ENCODE results near the gene ACSL6.

ACSL6 gene

DNA sequence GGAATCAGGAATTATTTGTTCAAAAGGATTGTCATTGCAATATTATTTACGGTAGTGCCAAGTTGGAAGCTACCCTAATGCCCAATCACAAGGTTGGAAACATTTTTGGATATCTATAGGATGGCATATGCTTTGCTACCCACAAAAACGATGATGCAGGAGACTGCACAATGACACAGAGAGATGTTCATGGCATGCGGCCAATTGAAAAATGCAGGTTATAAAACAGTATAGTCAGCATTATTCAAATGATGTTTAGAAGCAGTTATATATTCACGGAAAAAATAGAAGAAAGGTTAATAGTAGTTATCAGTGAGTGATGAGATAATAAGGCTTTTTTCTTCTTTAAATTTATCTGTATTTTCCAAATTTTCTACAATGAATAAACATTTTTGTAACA is 5.9 kb upstream of the ACSL6 start:
- DNase-seq (ENCODE audit: low spot score): no peak

GRCh38 chr5:132016721-132017250 is 5.3 kb upstream of the ACSL6 start:
- DNase-seq (ENCODE audit: low spot score): no peak

DNA sequence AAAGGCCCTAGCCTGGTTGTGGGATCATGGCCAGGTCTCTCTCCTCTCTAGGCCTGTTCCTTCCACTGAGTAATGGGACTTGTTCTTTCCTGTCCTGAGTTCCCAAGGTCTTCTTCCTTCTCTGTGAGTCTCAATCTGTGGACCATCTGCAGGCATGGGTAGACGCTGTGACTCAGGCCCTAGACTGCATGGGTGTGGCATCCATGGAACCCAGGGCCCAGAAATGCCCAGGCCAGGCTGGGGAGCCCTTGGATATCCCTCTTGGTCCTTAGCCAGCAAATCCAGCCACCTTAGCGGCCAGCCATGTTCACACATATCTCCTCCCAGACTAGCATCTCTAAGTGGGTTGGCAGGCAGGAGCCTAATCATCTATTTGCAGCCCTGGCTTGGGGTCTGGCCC is 2.3 kb upstream of the ACSL6 start:
- DNase-seq (ENCODE audit: low spot score): no peak

GRCh38 chr5:132013006-132013689 is 1.7 kb upstream of the ACSL6 start:
- DNase-seq (ENCODE audit: low spot score): peak; percentile 52

DNA sequence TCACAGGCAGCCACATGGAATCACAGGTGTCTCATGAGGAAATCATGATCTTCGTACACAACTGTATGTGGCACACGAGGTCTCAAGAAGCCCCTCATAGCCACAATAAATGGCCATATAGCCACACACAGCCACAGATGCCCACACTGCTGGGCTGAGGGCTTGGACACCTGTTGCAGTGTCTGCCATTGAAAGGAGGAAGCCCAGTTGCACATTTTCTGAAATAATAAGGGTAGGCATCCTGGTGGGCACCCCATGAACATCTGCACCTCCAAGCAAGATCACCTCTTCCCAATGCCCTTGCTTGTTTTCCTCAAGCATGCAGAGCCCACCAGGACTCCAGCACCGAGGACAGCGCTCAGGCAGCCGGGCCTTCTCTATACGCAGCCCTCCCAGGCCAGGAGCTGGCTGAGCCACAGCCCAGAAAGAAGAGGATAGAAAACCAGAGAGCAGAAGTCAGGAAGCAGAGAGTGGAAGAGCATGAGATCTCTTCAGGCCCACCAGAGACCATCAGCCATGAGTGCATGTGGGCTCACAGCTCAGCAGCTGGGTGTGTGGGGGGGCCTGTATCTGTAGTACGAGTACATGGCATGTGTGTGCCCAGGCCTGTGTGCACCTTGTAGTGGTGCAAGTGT is 1.0 kb upstream of the ACSL6 start:
- DNase-seq (ENCODE audit: low spot score): no peak

- peak; percentile 16 for DNase-seq (ENCODE audit: low spot score)
Observed at GRCh38 chr5:132010989-132011621, 353 bp downstream of the ACSL6 start.

GRCh38 chr5:132010645-132010988 is 841 bp downstream of the ACSL6 start:
- DNase-seq (ENCODE audit: low spot score): no peak

GRCh38 chr5:132009706-132010405 is 1.6 kb downstream of the ACSL6 start:
- DNase-seq (ENCODE audit: low spot score): peak; percentile 31

DNA sequence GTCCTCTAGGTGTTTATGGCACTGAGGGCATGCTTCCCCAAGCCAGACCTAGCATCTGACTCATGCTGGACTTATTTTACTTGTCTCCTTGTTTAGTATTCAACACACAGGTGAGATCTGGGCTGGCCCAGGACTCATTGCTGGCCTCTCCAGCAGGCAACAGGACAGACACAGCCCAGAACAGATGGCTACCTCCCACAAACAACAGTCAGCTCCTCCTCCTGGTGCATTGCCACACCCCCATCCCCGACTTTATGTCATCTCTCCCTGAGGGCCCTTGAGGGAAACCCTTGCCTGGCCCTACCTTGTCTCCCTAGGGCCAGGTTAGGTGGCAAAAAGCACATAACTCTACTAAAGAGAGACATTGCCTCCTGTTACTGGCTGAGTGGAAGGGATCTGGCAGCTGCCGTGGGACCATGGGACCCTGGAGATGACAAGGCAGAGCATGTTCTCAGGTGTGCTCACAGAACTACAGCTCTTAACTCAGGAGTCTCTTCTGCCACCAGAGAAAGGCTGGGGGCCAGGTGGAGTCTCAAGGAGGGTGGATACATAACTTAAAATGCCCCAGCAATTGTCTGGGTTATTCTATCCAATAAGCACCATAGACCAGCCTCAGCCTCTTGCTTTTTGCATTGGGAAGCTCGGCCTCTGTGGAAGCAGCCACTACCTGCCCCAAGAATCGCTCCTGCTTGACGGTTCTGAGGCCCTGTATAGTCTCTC is 2.3 kb downstream of the ACSL6 start:
- peak; percentile 88 for DNase-seq (ENCODE audit: low spot score)

GRCh38 chr5:132008163-132008473 is 3.3 kb downstream of the ACSL6 start:
- DNase-seq (ENCODE audit: low spot score): no peak

DNA sequence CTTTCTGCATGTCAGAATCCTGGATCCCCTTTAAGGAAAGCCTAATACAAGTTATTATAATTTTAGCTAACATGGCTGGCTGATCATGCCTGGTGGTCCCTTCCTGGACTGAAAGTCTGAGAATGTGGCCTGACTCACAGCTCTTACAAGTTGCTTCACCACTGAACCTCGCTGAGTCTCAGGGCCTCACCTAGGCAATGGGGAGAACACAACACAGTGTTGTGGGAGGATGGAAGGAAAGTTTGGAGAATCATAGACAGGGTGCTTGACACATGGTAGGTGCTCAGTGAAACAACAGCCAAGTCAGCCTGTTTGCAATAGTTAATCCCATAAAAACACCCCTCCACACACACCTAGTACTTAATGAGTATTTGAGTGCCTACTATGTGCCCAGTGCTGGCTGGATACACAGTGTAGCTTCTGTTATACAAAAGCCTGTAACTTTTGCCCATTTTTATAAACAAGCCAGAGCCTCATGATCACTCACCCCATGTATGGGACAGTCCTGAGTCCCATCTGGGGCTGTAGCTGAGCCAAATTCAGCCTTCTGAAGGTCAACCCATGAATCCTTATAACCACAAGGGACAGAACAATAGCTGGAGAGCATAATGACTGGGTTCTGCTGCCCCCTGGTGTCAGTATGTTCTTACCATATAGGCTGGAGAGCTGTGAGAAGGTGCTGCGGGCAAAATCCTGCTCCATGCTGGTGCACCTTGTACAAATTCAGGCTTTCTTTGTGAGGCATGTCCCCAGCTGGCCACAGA is 3.9 kb downstream of the ACSL6 start:
- peak; percentile 82 for DNase-seq (ENCODE audit: low spot score)

DNA sequence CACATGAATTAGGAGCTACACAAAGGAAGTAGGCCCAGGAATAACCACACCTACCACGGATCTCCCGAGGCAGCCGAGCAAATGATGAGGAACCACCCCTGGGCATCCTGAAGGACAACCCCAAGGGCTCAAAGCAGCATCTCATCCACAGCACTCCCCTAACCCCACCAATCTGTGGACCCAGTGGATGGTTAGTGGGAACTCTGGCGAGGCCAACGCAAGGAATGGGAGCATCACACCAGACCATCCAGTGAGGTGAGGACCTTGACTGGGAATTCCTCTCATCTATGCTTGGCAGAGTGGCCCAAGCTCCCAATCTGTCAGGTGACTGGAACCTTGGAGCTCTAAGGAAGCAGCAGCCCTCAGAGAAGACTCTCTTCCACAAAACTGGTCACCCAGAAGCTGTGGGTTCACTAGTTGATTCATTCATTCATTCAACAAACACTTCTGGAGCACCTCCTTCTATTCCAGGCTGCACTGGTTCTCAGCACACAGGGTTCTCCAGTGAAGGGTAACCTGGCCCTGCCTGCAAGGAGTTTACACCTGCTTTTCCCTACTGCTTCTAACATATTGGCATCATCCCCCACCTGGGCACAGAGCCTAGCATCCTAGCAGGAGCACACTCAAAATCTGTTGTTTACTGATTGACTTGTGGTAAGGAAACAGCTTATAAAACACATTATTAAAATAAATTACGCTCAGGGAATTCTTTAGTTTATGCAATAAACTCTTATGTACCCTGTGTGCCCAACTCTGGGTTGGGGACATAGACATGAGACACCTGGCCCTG is 4.9 kb downstream of the ACSL6 start:
- DNase-seq (ENCODE audit: low spot score): peak; percentile 69

DNA sequence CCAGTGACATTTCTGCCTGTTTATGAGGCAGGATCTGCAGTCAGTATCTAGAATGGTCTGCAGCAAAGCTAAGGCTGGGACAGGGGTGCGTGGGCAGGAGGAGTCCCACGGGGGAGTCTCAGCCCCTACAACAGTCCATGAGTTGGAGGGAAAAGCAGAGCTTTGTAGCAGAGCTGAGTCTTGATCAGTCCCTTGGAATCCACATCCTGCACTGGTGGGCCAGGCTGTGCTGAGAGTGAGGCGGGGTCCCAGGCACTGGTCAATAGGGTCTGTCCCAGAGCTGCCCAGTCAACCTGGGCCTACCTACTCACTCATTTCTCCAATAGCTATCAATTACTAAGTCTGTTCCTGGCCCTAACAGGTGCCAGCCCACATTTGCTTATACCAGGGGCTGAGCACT is 5.9 kb downstream of the ACSL6 start:
- DNase-seq (ENCODE audit: low spot score): no peak

DNA sequence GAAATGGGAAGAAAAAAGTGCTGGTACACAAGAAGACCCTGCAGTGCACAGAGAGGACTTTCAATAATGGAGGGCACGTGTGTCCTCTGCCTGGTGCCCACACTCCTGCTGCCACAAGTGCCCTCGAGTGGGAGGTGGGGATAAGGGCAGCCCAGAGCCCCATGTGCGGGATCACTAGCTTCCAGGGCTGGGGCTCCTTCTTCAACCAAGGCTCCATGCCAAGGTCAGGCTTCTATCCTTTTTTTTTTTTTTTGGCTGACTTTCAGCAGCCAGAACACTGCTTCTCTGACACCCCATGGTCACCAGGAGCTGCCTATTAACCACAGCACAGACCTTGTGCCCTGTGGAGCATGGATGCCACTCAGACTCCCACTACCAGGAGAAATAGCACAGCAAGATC is 7.5 kb downstream of the ACSL6 start:
- no peak for DNase-seq (ENCODE audit: low spot score)

GRCh38 chr5:132003170-132003744 is 8.2 kb downstream of the ACSL6 start:
- DNase-seq (ENCODE audit: low spot score): peak; percentile 62

- DNase-seq (ENCODE audit: low spot score): peak; percentile 44
Observed at GRCh38 chr5:132002757-132003156, 8.7 kb downstream of the ACSL6 start.

DNA sequence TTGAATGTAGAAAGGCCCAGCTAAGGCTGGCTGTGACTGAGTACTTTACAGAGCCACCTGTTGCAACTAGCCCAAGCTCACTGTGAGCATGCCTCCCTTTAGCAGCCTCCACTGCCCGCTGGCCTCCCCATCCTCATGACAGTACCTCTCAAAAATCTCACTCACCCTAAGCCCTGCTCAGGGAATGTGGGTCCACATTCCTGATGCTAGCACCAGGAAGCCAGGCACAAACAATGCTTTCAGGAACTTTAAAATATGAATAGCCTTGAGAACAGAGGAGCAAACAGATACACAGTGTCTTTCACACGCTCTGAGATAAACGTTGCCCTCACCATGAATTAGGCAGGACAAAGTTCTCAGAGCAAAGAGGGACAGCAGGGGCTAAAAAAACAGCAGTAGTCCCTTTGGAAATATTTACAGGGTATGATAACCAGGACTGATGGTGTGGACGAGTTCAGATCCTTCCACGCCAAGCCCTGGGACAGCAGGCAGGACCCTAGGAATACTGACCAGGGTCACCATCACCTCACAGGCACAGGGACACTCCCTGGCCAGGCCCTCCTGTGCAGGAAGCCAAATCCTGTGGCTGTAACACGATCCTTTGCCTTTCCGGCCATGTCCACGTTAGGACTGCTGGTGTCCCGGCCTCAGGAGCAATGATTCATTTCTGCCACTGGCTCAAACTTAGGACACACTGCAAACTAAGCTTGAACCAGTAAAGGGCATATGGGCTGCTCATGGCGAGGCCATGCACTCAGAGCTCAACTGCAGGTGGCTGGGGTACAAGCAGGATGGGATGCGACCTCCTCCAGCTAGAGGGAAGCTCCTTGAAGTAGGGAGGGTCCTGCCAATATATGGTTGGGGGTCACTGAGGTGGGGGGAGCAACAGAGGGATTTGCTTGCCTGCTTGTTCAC is 9.6 kb downstream of the ACSL6 start:
- DNase-seq (ENCODE audit: low spot score): no peak

GRCh38 chr5:132000677-132001453 is 10.6 kb downstream of the ACSL6 start:
- DNase-seq (ENCODE audit: low spot score): no peak

DNA sequence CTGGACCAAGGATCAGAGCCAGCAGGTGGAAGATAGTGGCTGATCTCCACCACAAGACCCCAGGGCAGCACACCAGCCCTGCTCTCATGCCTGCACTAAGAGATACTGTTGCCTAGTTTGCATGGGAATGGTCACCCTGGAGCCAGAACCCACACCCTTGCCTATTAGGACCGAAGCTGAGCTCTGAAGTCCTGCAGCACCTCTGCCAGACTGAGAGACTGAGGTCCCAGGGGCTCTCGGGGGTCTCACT is 11.3 kb downstream of the ACSL6 start:
- DNase-seq (ENCODE audit: low spot score): no peak

All from cerebellar cortex (tissue), 1 donor.